HCT116 (cell line): ENCODE data around the gene ZNF25. TPM values are rescaled to one million over a fixed set of nuclear protein-coding genes. Genes with fewer than 3 reads are reported as not detected.
"Not testable (repeated sequence)": the region's sequence is repeated elsewhere in the genome, so short reads cannot be mapped to it uniquely, and the experiment has no call there.

Experiments
- ATAC-seq: fragments of 200-7000 bp; cut with Tn5 transposase; 2 replicates; pipeline ENCODE4 v1.9.1; 2020; ENCODE audit warnings: mild to moderate bottlenecking, moderate library complexity
- BruUV-seq: library from RNA; stranded (reverse); fragments of 400-500 nt; replicated peaks from 2 replicates; lab custom pipeline; 2021; lab: Mats Ljungman, UMichigan
- CTCF ChIA-PET: fragments of 300-600 bp; sonication (Branson Sonifier 250); formaldehyde crosslinking; loops from one replicate; lab custom pipeline; 2021; ENCODE audit warnings: antibody characterized with exemption; lab: Charles Lee
- POLR2A ChIA-PET: fragments of 300-600, 350-600 bp; sonication (Branson Sonifier 250); formaldehyde crosslinking; loops from one replicate; lab custom pipeline; 2021; ENCODE audit warnings: antibody characterized with exemption; lab: Charles Lee
- RAD21 ChIA-PET, 2 experiments: fragments of 300-600 bp; sonication (Branson Sonifier 250); formaldehyde crosslinking; loops; one replicate each; lab custom pipeline; 2023; ENCODE audit warnings: low total read pairs in 2 of 2; ENCODE audit not compliant: uncharacterized antibody in 2 of 2, unreplicated experiment in 2 of 2, low non-redundant PET in 1 of 2; lab: Charles Lee
- DNase-seq: peaks from one replicate; pipeline ENCODE4 v3.0.0-alpha.2; 2010; ENCODE audit warnings: low read depth, low spot score
- H2AFZ ChIP-seq: fragments of 200-600 bp; shearing (Covaris generic), sonication (generic); 2 replicates; pipeline ENCODE4 v1.6.1; 2017; ENCODE audit warnings: low read depth, mixed run types, mixed read lengths, antibody characterized with exemption, low read length; ENCODE audit not compliant: poor library complexity, severe bottlenecking
- H3K27ac ChIP-seq: 2 replicates; pipeline ENCODE4 v1.5.1; 2012; ENCODE audit warnings: low read depth, low read length
- H3K27me3 ChIP-seq: fragments of 200-600 bp; sonication (generic); 2 replicates; pipeline ENCODE4 v1.6.1; 2016; ENCODE audit warnings: mixed run types, low read length, mixed read lengths; ENCODE audit not compliant: insufficient read depth
- H3K36me3 ChIP-seq, 2 experiments: fragments of 200-500 bp in 1 of 2; fragments of 200-600 bp in 1 of 2; sonication (Bioruptor generic) in 1 of 2; sonication (generic) in 1 of 2; 2 replicates each; pipeline versions ENCODE4 v1.5.1 to v1.6.1; 2014 to 2016; ENCODE audit warnings: low read length in 2 of 2, inconsistent platforms in 1 of 2, mixed read lengths in 1 of 2, mixed run types in 1 of 2; ENCODE audit not compliant: insufficient read depth in 2 of 2, control insufficient read depth in 1 of 2
- H3K4me1 ChIP-seq, 2 experiments: fragments of 200-600 bp in 1 of 2; sonication (generic) in 1 of 2; 2 replicates each; pipeline versions ENCODE4 v1.5.1 to v1.6.1; 2012 to 2017; ENCODE audit warnings: low read length in 2 of 2, inconsistent platforms in 1 of 2, mild to moderate bottlenecking in 1 of 2, mixed read lengths in 1 of 2, mixed run types in 1 of 2, moderate library complexity in 1 of 2; ENCODE audit not compliant: insufficient read depth in 2 of 2, control insufficient read depth in 1 of 2
- H3K4me2 ChIP-seq: fragments of 200-600 bp; sonication (generic); 2 replicates; pipeline ENCODE4 v1.6.1; 2017; ENCODE audit warnings: mixed run types, low read length, mixed read lengths
- H3K4me3 ChIP-seq, 2 experiments: fragments of 200-600 bp in 1 of 2; sonication (generic) in 1 of 2; replicated peaks in 1 of 2; 2 replicates each; pipeline ENCODE4 v1.5.1; 2011 to 2016; ENCODE audit warnings: low read length in 2 of 2, control low read depth in 1 of 2, low read depth in 1 of 2, mild to moderate bottlenecking in 1 of 2, mixed read lengths in 1 of 2, mixed run types in 1 of 2
- H3K79me2 ChIP-seq: fragments of 200-600 bp; sonication (generic); 2 replicates; pipeline ENCODE4 v1.6.1; 2017; ENCODE audit warnings: mild to moderate bottlenecking, mixed run types, low read length, moderate library complexity, mixed read lengths; ENCODE audit not compliant: insufficient read depth
- H3K9ac ChIP-seq: fragments of 200-600 bp; sonication (generic); 2 replicates; pipeline ENCODE4 v1.6.1; 2016; ENCODE audit warnings: low read length, mixed read lengths
- H3K9me2 ChIP-seq: fragments of 200-600 bp; sonication (generic), shearing (Covaris generic); 2 replicates; pipeline ENCODE4 v1.6.1; 2017; ENCODE audit warnings: mixed run types, mild to moderate bottlenecking, moderate library complexity; ENCODE audit not compliant: insufficient read depth
- H3K9me3 ChIP-seq, 2 experiments: fragments of 200-500 bp in 1 of 2; fragments of 200-600 bp in 1 of 2; sonication (Bioruptor generic) in 1 of 2; sonication (generic) in 1 of 2; 2 replicates each; pipeline ENCODE4 v1.6.1; 2014 to 2017; ENCODE audit warnings: low read length in 2 of 2, mixed read lengths in 2 of 2, inconsistent platforms in 1 of 2, low read depth in 1 of 2, mild to moderate bottlenecking in 1 of 2, mixed run types in 1 of 2, moderate library complexity in 1 of 2; ENCODE audit not compliant: control insufficient read depth in 1 of 2, insufficient read depth in 1 of 2
- H4K20me1 ChIP-seq: fragments of 200-600 bp; sonication (generic), shearing (Covaris generic); 2 replicates; pipeline ENCODE4 v1.6.1; 2017; ENCODE audit warnings: mixed run types, mild to moderate bottlenecking, moderate library complexity; ENCODE audit not compliant: insufficient read depth
- CBX3 ChIP-seq: IDR thresholded peaks from 2 replicates; pipeline ENCODE4 v1.6.1; 2012; ENCODE audit warnings: low read depth
- EGR1 ChIP-seq: IDR thresholded peaks from 2 replicates; pipeline ENCODE4 v1.6.1; 2012; ENCODE audit warnings: low read depth
- ELF1 ChIP-seq: IDR thresholded peaks from 2 replicates; pipeline ENCODE4 v1.6.1; 2012; ENCODE audit warnings: low read depth, borderline replicate concordance
- FOSL1 ChIP-seq: IDR thresholded peaks from 2 replicates; pipeline ENCODE4 v1.6.1; 2012; ENCODE audit warnings: low read depth
- POLR2A ChIP-seq: IDR thresholded peaks from 2 replicates; pipeline ENCODE4 v1.7.0; 2011; ENCODE audit warnings: borderline replicate concordance; ENCODE audit not compliant: insufficient read depth, insufficient read length; ENCODE audit errors: extremely low read depth
- POLR2AphosphoS5 ChIP-seq: IDR thresholded peaks from 2 replicates; pipeline ENCODE4 v1.6.1; 2011; ENCODE audit warnings: mild to moderate bottlenecking, low read depth, low read length, moderate library complexity
- RAD21 ChIP-seq: IDR thresholded peaks from 2 replicates; pipeline ENCODE4 v1.6.1; 2012; ENCODE audit warnings: low read depth, mild to moderate bottlenecking
- REST ChIP-seq: IDR thresholded peaks from 2 replicates; pipeline ENCODE4 v1.6.1; 2012; ENCODE audit warnings: low read depth
- SRF ChIP-seq: IDR thresholded peaks from 2 replicates; pipeline ENCODE4 v1.6.1; 2012; ENCODE audit warnings: low read depth
- TCF7L2 ChIP-seq: IDR thresholded peaks from 2 replicates; pipeline ENCODE4 v1.7.0; 2011; ENCODE audit warnings: borderline replicate concordance, inconsistent platforms; ENCODE audit not compliant: insufficient read depth, insufficient read length; ENCODE audit errors: extremely low read depth
- YY1 ChIP-seq: IDR thresholded peaks from 2 replicates; pipeline ENCODE4 v1.6.1; 2011; ENCODE audit warnings: low read length, low read depth, moderate library complexity, mild to moderate bottlenecking; ENCODE audit not compliant: insufficient replicate concordance; ENCODE audit errors: extremely low read depth
- ZFX ChIP-seq: fragments of 450-650 bp; IDR thresholded peaks from 2 replicates; pipeline ENCODE4 v1.6.1; 2017
- intact Hi-C: fragments of 100-400 bp; cut with micrococcal nuclease; formaldehyde crosslinking; loops from 2 replicates; pipeline ENCODE4 v1.10.0; 2022
- total RNA-seq: library from RNA; stranded (reverse); gene quantifications from one replicate; pipeline ENCODE4 v1.2.1, GENCODE V29; 2021; ENCODE audit not compliant: unreplicated experiment
- TF ChIP-seq, protein P1 (sequence below): IDR thresholded peaks from 2 replicates; pipeline ENCODE4 v1.6.1; 2011; ENCODE audit warnings: mild to moderate bottlenecking, low read length, moderate library complexity; ENCODE audit not compliant: insufficient replicate concordance; ENCODE audit errors: extremely low read depth

Gene ZNF25
- total RNA-seq, 1 experiment from 2014 or later = 4.6 TPM

GRCh38 chr10:37976091-37976879 is at the start of gene ZNF25 (continued):
- TF ChIP-seq REST (no peak), SRF (peak; percentile 56; the same call in 1 of the 2 replicates), CBX3 (peak; percentile 69; the same call in 1 of the 2 replicates), RAD21 (peak; percentile 70), YY1 (peak; percentile 99), FOSL1 (no peak; the same call in 1 of the 2 replicates)

- TF ChIP-seq ZFX = no peak
- no peak for TF ChIP-seq EGR1
- TF ChIP-seq POLR2A = no peak
- TF ChIP-seq CBX3 = no peak
- no peak for TF ChIP-seq TCF7L2
- TF ChIP-seq, protein P1, sequence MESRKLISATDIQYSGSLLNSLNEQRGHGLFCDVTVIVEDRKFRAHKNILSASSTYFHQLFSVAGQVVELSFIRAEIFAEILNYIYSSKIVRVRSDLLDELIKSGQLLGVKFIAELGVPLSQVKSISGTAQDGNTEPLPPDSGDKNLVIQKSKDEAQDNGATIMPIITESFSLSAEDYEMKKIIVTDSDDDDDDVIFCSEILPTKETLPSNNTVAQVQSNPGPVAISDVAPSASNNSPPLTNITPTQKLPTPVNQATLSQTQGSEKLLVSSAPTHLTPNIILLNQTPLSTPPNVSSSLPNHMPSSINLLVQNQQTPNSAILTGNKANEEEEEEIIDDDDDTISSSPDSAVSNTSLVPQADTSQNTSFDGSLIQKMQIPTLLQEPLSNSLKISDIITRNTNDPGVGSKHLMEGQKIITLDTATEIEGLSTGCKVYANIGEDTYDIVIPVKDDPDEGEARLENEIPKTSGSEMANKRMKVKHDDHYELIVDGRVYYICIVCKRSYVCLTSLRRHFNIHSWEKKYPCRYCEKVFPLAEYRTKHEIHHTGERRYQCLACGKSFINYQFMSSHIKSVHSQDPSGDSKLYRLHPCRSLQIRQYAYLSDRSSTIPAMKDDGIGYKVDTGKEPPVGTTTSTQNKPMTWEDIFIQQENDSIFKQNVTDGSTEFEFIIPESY = no peak
- no peak for TF ChIP-seq YY1
- no peak for TF ChIP-seq ELF1
- no peak for TF ChIP-seq POLR2AphosphoS5
These were observed 48.8 kb upstream of the ZNF25 start for GRCh38 chr10:38025283-38025682.

DNA sequence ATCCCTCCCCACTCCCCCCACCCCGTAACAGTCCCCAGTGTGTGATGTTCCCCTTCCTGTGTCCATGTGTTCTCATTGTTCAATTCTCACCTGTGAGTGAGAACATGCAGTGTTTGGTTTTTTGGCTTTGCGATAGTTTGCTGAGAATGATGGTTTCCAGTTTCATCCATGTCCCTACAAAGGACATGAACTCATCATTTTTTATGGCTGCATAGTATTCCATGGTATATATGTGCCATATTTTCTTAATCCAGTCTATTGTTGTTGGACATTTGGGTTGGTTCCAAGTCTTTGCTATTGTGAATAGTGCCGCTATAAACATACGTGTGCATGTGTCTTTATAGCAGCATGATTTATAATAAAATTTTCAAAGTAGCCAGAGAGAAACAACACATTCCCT is 42.7 kb upstream of the ZNF25 start:
- H3K27ac ChIP-seq, H2AFZ ChIP-seq, DNase-seq, BruUV-seq, H3K9me2 ChIP-seq, H3K27me3 ChIP-seq, H3K9me3 ChIP-seq, RAD21 ChIA-PET, H3K4me3 ChIP-seq, H3K79me2 ChIP-seq, ATAC-seq, POLR2A ChIA-PET, H4K20me1 ChIP-seq, H3K4me2 ChIP-seq, H3K9ac ChIP-seq, CTCF ChIA-PET, H3K4me1 ChIP-seq: not testable (repeated sequence)
- peaks cover 19 to 33% of the 10 kb centered on the region in 2 experiments for H3K36me3 ChIP-seq
- intact Hi-C loops = loop anchor here (10.0 kb wide), 1 partner anchor 164 kb away; the partner anchor contains the start of gene ZNF248

More at GRCh38 chr10:38025283-38025682, 48.8 kb upstream of the ZNF25 start:
- Histone ChIP-seq H4K20me1 (no peaks in the 10 kb centered on the region), H3K4me3 (no peak overlapping the region), H3K9ac (no peak overlapping the region), H3K9me3 (no peaks in the 10 kb centered on the region), H3K27me3 (no peaks in the 10 kb centered on the region), H3K4me1 (peaks cover 0 to 15% of the 10 kb centered on the region in 2 experiments; a peak in 3 of 4 replicates), H3K4me2 (no peak overlapping the region), H3K79me2 (no peaks in the 10 kb centered on the region), H3K36me3 (peaks cover 0 to 34% of the 10 kb centered on the region in 2 experiments; a peak in 3 of 4 replicates), H3K27ac (no peak overlapping the region), H3K9me2 (no peaks in the 10 kb centered on the region), H2AFZ (no peak overlapping the region)
- CTCF ChIA-PET = no interaction called here
- POLR2A ChIA-PET = no interaction called here
- BruUV-seq = no TSS peak
- no peak for ATAC-seq
- DNase-seq = no peak
- RAD21 ChIA-PET = no interaction called here
- intact Hi-C loops = no loop called here
